B cell (primary cell): ENCODE results near the gene ACOXL. TPM values are rescaled to one million over a fixed set of nuclear protein-coding genes. Genes with fewer than 3 reads are reported as not detected.

Source experiments
- ATAC-seq: fragments of 200-7000 bp; cut with Tn5 transposase; one replicate; pipeline ENCODE4 v1.10.0; 2021; ENCODE audit warnings: low read depth, mild to moderate bottlenecking, moderate number of reproducible peaks, moderate library complexity
- CTCF ChIA-PET: fragments of 350-600 bp; sonication (Branson Sonifier 250); formaldehyde crosslinking; loops from one replicate; lab custom pipeline; 2021; ENCODE audit warnings: antibody characterized with exemption, inconsistent platforms; lab: Charles Lee
- POLR2A ChIA-PET: fragments of 350-600 bp; sonication (Branson Sonifier 250); formaldehyde crosslinking; loops from one replicate; lab custom pipeline; 2021; ENCODE audit warnings: antibody characterized with exemption; lab: Charles Lee
- DNase-seq: peaks from one replicate; pipeline ENCODE4 v3.0.0; 2013
- H2AFZ ChIP-seq: 2 replicates; pipeline ENCODE4 v1.6.1; 2012; ENCODE audit warnings: mild to moderate bottlenecking, low read depth, low read length; ENCODE audit not compliant: insufficient read depth, poor library complexity, severe bottlenecking
- H3K27ac ChIP-seq, 2 donors: 1 replicate in 1 of 2; 2 replicates in 1 of 2; pipeline ENCODE4 v1.5.1; 2012 to 2013; ENCODE audit warnings: low read length in 2 of 2, mild to moderate bottlenecking in 2 of 2, moderate library complexity in 1 of 2
- H3K27me3 ChIP-seq, 4 experiments: fragments of 200-600 bp in 1 of 4; sonication (generic) in 1 of 4; replicated peaks in 1 of 4; 1 replicate in 2 of 4; 2 replicates in 2 of 4; pipeline versions ENCODE4 v1.6.1 to v1.7.0; 2013 to 2016; ENCODE audit warnings: low read length in 3 of 4, mild to moderate bottlenecking in 2 of 4, mixed read lengths in 1 of 4, moderate library complexity in 1 of 4; ENCODE audit not compliant: insufficient read depth in 4 of 4, control insufficient read depth in 3 of 4; ENCODE audit errors: control extremely low read depth in 1 of 4
- H3K36me3 ChIP-seq, 2 experiments: replicated peaks in 1 of 2; 1 replicate in 1 of 2; 2 replicates in 1 of 2; pipeline versions ENCODE4 v1.6.1 to v1.7.1; 2013; ENCODE audit warnings: low read length in 1 of 2; ENCODE audit not compliant: insufficient read depth in 2 of 2, control insufficient read depth in 1 of 2; ENCODE audit errors: control extremely low read depth in 1 of 2, extremely low read depth in 1 of 2
- H3K4me1 ChIP-seq, 2 donors: fragments of 200-600 bp in 1 of 2; sonication (generic) in 1 of 2; 1 replicate in 1 of 2; 2 replicates in 1 of 2; pipeline versions ENCODE4 v1.5.1 to v1.6.1; 2013 to 2017; ENCODE audit warnings: low read length in 2 of 2; ENCODE audit not compliant: control insufficient read depth in 2 of 2, insufficient read depth in 2 of 2
- H3K4me2 ChIP-seq: replicated peaks from 2 replicates; pipeline ENCODE3; 2012; ENCODE audit warnings: mild to moderate bottlenecking, low read depth, low read length; ENCODE audit not compliant: poor library complexity, severe bottlenecking
- H3K4me3 ChIP-seq, 5 experiments: fragments of 200-600 bp in 1 of 5; sonication (generic) in 1 of 5; 1 replicate in 3 of 5; 2 replicates in 2 of 5; pipeline versions ENCODE4 v1.5.1 to v1.7.0; 2011 to 2016; ENCODE audit warnings: low read length in 4 of 5, mild to moderate bottlenecking in 4 of 5, low read depth in 2 of 5, control low read depth in 1 of 5, moderate library complexity in 1 of 5; ENCODE audit not compliant: insufficient read depth in 1 of 5; ENCODE audit errors: control extremely low read depth in 1 of 5, extremely low read depth in 1 of 5
- H3K79me2 ChIP-seq: fragments of 200-600 bp; sonication (generic); one replicate; pipeline ENCODE4 v1.6.0; 2016; ENCODE audit warnings: low read length; ENCODE audit not compliant: control insufficient read depth, insufficient read depth
- H3K9ac ChIP-seq: fragments of 200-600 bp; sonication (generic); 2 replicates; pipeline ENCODE4 v1.6.1; 2017; ENCODE audit warnings: mild to moderate bottlenecking, low read length, moderate library complexity
- H3K9me3 ChIP-seq, 3 donors: one replicate each; pipeline versions ENCODE4 v1.6.1 to v1.7.1; 2013; ENCODE audit warnings: low read length in 2 of 3; ENCODE audit not compliant: control insufficient read depth in 2 of 3, insufficient read depth in 1 of 3; ENCODE audit errors: control extremely low read depth in 1 of 3
- H4K20me1 ChIP-seq: 2 replicates; pipeline ENCODE4 v1.6.0; 2012; ENCODE audit warnings: mild to moderate bottlenecking, low read length; ENCODE audit not compliant: insufficient read depth, control insufficient read depth, poor library complexity, severe bottlenecking
- H3K27ac Mint-ChIP-seq: one replicate; pipeline ENCODE4 v1.8.0; 2021; ENCODE audit warnings: mixed read lengths
- H3K27me3 Mint-ChIP-seq: one replicate; pipeline ENCODE4 v1.8.0; 2021; ENCODE audit warnings: mixed read lengths
- H3K4me1 Mint-ChIP-seq: one replicate; pipeline ENCODE4 v1.8.0; 2021; ENCODE audit warnings: mixed read lengths
- H3K4me3 Mint-ChIP-seq: one replicate; pipeline ENCODE4 v1.8.0; 2021; ENCODE audit warnings: mixed read lengths
- H3K9me3 Mint-ChIP-seq: one replicate; pipeline ENCODE4 v1.8.0; 2022; ENCODE audit warnings: mixed read lengths; ENCODE audit not compliant: insufficient read depth
- CTCF ChIP-seq: fragments of 200-600 bp; IDR thresholded peaks from one replicate; pipeline ENCODE4 v1.8.0; 2022; ENCODE audit warnings: antibody characterized with exemption, mild to moderate bottlenecking
- EZH2 ChIP-seq: IDR thresholded peaks from 2 replicates; pipeline ENCODE4 v1.6.1; 2012; ENCODE audit warnings: borderline replicate concordance, low read depth, mild to moderate bottlenecking, moderate library complexity, low read length; ENCODE audit not compliant: insufficient read depth, poor library complexity, severe bottlenecking
- WGBS: methylation state at CpG from one replicate; pipeline ENCODE4 v1.1.5; 2013; ENCODE audit warnings: missing lambda C conversion rate; ENCODE audit not compliant: insufficient coverage; 5-methylcytosine and 5-hydroxymethylcytosine counted together
- intact Hi-C: fragments of 100-400 bp; cut with micrococcal nuclease; formaldehyde crosslinking; loops from one replicate; pipeline ENCODE4 v1.10.0; 2022
- polyA plus RNA-seq: library from polyadenylated mRNA; depleted of rRNA; stranded (reverse); fragments of >200 nt; gene quantifications from 2 replicates; pipeline ENCODE4 v1.2.3, GENCODE V29; 2012
- total RNA-seq, 2 donors: library from RNA; stranded (reverse); fragments of 120-200 nt in 1 of 2; gene quantifications; 1 replicate in 1 of 2; 2 replicates in 1 of 2; pipeline versions ENCODE4 v1.2.3 to v1.2.4, GENCODE V29; 2013 to 2022

Gene ACOXL
- total and polyA plus RNA-seq, 2 donors (not counting 1 experiment from before 2014, with no cell fraction given) = 0.06 TPM; not detected in 1

GRCh38 chr2:110745048-110745447, 12.7 kb downstream of the ACOXL start:
- TF ChIP-seq EZH2 (no peak), CTCF (no peak)
- 92% methylated on average over 2 of the region's 2 CpGs for WGBS
- H3K9me3 ChIP-seq = peaks cover 0 to 2% (median 0%) of the 10 kb centered on the region in 3 donors
- Mint-ChIP-seq H3K27me3 (peaks cover 77% of the 10 kb centered on the region), H3K27ac (no peak overlapping the region), H3K4me1 (peaks cover 10% of the 10 kb centered on the region), H3K9me3 (no peaks in the 10 kb centered on the region), H3K4me3 (no peak overlapping the region)
- H3K4me1 ChIP-seq = peaks cover 10 to 12% of the 10 kb centered on the region in 2 donors
- ATAC-seq (no peak), DNase-seq (no peak)
- no peak overlapping the region for H3K4me3 ChIP-seq
- H3K36me3 ChIP-seq = no peaks in the 10 kb centered on the region
- H3K9ac ChIP-seq = no peak overlapping the region
- H4K20me1 ChIP-seq = no peaks in the 10 kb centered on the region
- intact Hi-C loops = no loop called here
- no peaks in the 10 kb centered on the region for H3K79me2 ChIP-seq
- no peak overlapping the region for H3K27ac ChIP-seq
- ChIA-PET CTCF (interaction anchor here (1.2 to 1.6 kb wide), 2 partner anchors 10 to 13 kb away, joined by 3 to 5 read pairs; no protein-coding TSS in a partner anchor), POLR2A (no interaction called here)
- no peak overlapping the region for H3K4me2 ChIP-seq
- peaks cover 0 to 21% (median 6%) of the 10 kb centered on the region in 4 experiments for H3K27me3 ChIP-seq
- no peak overlapping the region for H2AFZ ChIP-seq

GRCh38 chr2:110746586-110747521, 14.5 kb downstream of the ACOXL start:
- peaks cover 0 to 18% (median 4%) of the 10 kb centered on the region in 4 experiments for H3K27me3 ChIP-seq
- Mint-ChIP-seq H3K4me3 (no peak overlapping the region), H3K27ac (no peak overlapping the region), H3K9me3 (no peaks in the 10 kb centered on the region), H3K4me1 (peaks cover 10% of the 10 kb centered on the region), H3K27me3 (peaks cover 68% of the 10 kb centered on the region)
- H3K36me3 ChIP-seq = no peaks in the 10 kb centered on the region
- H2AFZ ChIP-seq = no peak overlapping the region
- DNase-seq = no peak
- TF ChIP-seq CTCF (no peak), EZH2 (no peak)
- no peaks in the 10 kb centered on the region for H4K20me1 ChIP-seq
- intact Hi-C loops = no loop called here
- H3K9ac ChIP-seq = no peak overlapping the region
- POLR2A ChIA-PET = no interaction called here
- H3K9me3 ChIP-seq = peaks cover 0 to 2% (median 0%) of the 10 kb centered on the region in 3 donors
- H3K4me2 ChIP-seq = no peak overlapping the region
- H3K4me3 ChIP-seq = no peak overlapping the region
- H3K4me1 ChIP-seq = peaks cover 10 to 12% of the 10 kb centered on the region in 2 donors
- CTCF ChIA-PET = interaction anchor here (0.6 to 1.7 kb wide), 2 partner anchors 8 to 143 kb away, joined by 4 to 5 read pairs; no protein-coding TSS in a partner anchor
- H3K79me2 ChIP-seq = no peaks in the 10 kb centered on the region
- WGBS = 91% methylated on average over 14 of the region's 14 CpGs
- ATAC-seq = no peak
- no peak overlapping the region for H3K27ac ChIP-seq
